GM21423 (cell line): Measurements from ENCODE around the gene TPBGL.
"Not testable (repeated sequence)": the region's sequence is repeated elsewhere in the genome, so short reads cannot be mapped to it uniquely, and the experiment has no call there.

Experiments used
- ATAC-seq: cut with Tn5 transposase; IDR thresholded peaks from one replicate; pipeline ENCODE4 v1.9.1; 2021; ENCODE audit warnings: mild to moderate bottlenecking, moderate library complexity; ENCODE audit not compliant: unreplicated experiment

Gene TPBGL

GRCh38 chr11:75270896-75271418 is 30.4 kb downstream of the TPBGL start:
- ATAC-seq: no peak

GRCh38 chr11:75271730-75272129 is 31.2 kb downstream of the TPBGL start:
- no peak for ATAC-seq

GRCh38 chr11:75272391-75272790 is 31.8 kb downstream of the TPBGL start:
- ATAC-seq: no peak

GRCh38 chr11:75272821-75273301 is 32.3 kb downstream of the TPBGL start:
- ATAC-seq: no peak

- no peak for ATAC-seq
Observed at GRCh38 chr11:75273411-75274391, 33.1 kb downstream of the TPBGL start.

GRCh38 chr11:75274716-75275115 is 34.1 kb downstream of the TPBGL start:
- ATAC-seq: not testable (repeated sequence)

GRCh38 chr11:75275581-75275980 is 35.0 kb downstream of the TPBGL start:
- ATAC-seq: no peak

- ATAC-seq: no peak
Observed at GRCh38 chr11:75276186-75276585, 35.6 kb downstream of the TPBGL start.

GRCh38 chr11:75276686-75277085 is 36.1 kb downstream of the TPBGL start:
- ATAC-seq: no peak

GRCh38 chr11:75277211-75277805 is 36.7 kb downstream of the TPBGL start:
- no peak for ATAC-seq

GRCh38 chr11:75277991-75278790 is 37.6 kb downstream of the TPBGL start:
- ATAC-seq: no peak

GRCh38 chr11:75279273-75279672 is 38.7 kb downstream of the TPBGL start:
- no peak for ATAC-seq

GRCh38 chr11:75280227-75280701 is 39.7 kb downstream of the TPBGL start:
- ATAC-seq: no peak

- no peak for ATAC-seq
Observed at GRCh38 chr11:75280770-75281468, 40.3 kb downstream of the TPBGL start.

- ATAC-seq: no peak
Observed at GRCh38 chr11:75281469-75282095, 41.0 kb downstream of the TPBGL start.

- no peak for ATAC-seq
Observed at GRCh38 chr11:75283391-75283931, 42.9 kb downstream of the TPBGL start.

- no peak for ATAC-seq
Observed at GRCh38 chr11:75285776-75286360, 45.3 kb downstream of the TPBGL start.

GRCh38 chr11:75286826-75287465 is 46.4 kb downstream of the TPBGL start:
- no peak for ATAC-seq

- ATAC-seq: no peak
Observed at GRCh38 chr11:75287579-75287978, 47.0 kb downstream of the TPBGL start.
